GM18867 (cell line): ENCODE results near the gene DNAJC17.

Source experiments
- ATAC-seq: cut with Tn5 transposase; IDR thresholded peaks from one replicate; pipeline ENCODE4 v1.9.1; 2021; ENCODE audit warnings: mild to moderate bottlenecking, moderate library complexity; ENCODE audit not compliant: unreplicated experiment

Gene DNAJC17

DNA sequence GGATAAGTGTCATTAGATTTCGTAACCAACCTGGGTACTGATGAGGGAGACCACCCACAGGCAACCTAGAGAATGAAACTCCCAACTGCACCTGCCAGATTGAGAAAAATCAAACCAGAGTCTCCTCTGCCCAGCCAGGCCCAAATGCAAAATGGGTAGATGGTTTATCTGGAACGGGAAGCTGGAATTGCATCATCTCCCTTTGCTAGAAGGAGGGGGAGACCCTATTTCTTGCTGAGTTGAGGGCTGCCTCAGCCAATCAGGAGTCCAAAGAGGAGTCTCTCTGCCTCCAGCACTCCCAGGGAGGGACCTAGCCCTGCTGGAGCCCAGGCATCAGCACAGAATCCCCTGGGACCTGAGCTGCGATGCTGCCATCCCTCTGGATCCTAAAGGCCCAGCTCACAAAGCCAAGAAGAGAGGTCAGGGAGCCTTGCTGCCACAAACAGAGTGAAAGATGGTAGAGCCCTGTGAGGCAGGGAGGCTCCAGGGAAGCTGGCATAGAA, 60.3 kb downstream of the DNAJC17 start:
- ATAC-seq: no peak

DNA sequence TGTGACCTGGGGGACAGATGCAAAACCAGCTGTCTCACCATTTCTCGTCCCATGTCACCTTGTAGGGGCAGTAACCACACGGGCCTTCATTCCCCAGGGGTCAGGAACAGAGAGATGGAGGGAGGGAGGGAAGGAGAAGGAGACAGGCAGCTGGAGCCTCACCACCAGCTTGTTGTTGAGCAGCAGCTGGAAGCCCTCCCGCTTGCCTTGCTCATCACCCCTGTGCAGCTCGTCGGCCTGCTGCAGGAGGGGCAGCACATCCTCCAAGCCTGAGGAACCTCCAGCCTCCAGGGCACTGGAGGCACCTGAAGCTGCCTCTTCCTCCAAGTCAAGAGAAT, 62.5 kb downstream of the DNAJC17 start:
- no peak for ATAC-seq

- no peak for ATAC-seq
Observed at GRCh38 chr15:40743921-40744814, 63.1 kb downstream of the DNAJC17 start.

DNA sequence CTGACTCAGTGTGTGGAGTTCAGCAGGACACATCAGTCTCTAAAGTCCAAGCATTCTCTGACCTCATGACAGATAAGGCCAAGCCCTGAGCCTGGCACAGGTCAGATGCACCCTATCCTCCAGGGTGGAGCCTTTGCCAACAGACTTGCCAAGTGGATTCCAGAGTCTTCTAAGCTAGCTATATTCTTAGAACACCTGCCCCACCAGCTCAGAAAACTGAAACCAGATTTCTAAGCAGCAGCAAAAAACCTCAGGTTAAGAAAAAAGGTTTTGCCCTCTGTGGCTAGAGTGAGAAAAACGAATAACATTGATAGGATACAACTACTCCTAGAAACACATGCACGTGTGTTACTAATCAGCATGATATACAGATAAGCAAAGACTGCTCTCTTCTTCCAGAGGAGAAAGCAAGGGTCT, 63.8 kb downstream of the DNAJC17 start:
- no peak for ATAC-seq

- no peak for ATAC-seq
Observed at GRCh38 chr15:40739854-40740253, 67.4 kb downstream of the DNAJC17 start.

- ATAC-seq: no peak
Observed at GRCh38 chr15:40739047-40739446, 68.2 kb downstream of the DNAJC17 start.

GRCh38 chr15:40737048-40737447, 70.2 kb downstream of the DNAJC17 start:
- no peak for ATAC-seq

GRCh38 chr15:40736575-40736974, 70.7 kb downstream of the DNAJC17 start:
- ATAC-seq: no peak

GRCh38 chr15:40731034-40731433, 76.2 kb downstream of the DNAJC17 start:
- no peak for ATAC-seq

- no peak for ATAC-seq
Observed at GRCh38 chr15:40723919-40724318, 83.4 kb downstream of the DNAJC17 start.

GRCh38 chr15:40722934-40723333, 84.3 kb downstream of the DNAJC17 start:
- no peak for ATAC-seq

GRCh38 chr15:40722354-40722753, 84.9 kb downstream of the DNAJC17 start:
- ATAC-seq: no peak

- no peak for ATAC-seq
Observed at GRCh38 chr15:40721701-40722100, 85.6 kb downstream of the DNAJC17 start.

- no peak for ATAC-seq
Observed at GRCh38 chr15:40716165-40716564, 91.1 kb downstream of the DNAJC17 start.
